HUES48 (cell line): ENCODE results near the gene ANKS1B.

Experiments used
- H3K27ac ChIP-seq: one replicate; pipeline ENCODE4 v1.7.0; 2013; ENCODE audit warnings: low read depth, low read length, inconsistent platforms
- H3K27me3 ChIP-seq: 2 replicates; pipeline ENCODE4 v1.6.1; 2013; ENCODE audit warnings: mild to moderate bottlenecking, low read length; ENCODE audit not compliant: control insufficient read depth, insufficient read depth
- H3K36me3 ChIP-seq: 2 replicates; pipeline ENCODE4 v1.6.1; 2013; ENCODE audit warnings: low read length; ENCODE audit not compliant: control insufficient read depth, insufficient read depth
- H3K4me1 ChIP-seq: 2 replicates; pipeline ENCODE4 v1.6.1; 2013; ENCODE audit warnings: mild to moderate bottlenecking, low read length; ENCODE audit not compliant: control insufficient read depth, insufficient read depth
- H3K4me3 ChIP-seq: 2 replicates; pipeline ENCODE4 v1.5.1; 2013; ENCODE audit warnings: mild to moderate bottlenecking, low read depth, low read length
- H3K9ac ChIP-seq: 2 replicates; pipeline ENCODE4 v1.6.1; 2013; ENCODE audit warnings: mild to moderate bottlenecking, low read depth, low read length, moderate library complexity
- H3K9me3 ChIP-seq: 2 replicates; pipeline ENCODE4 v1.6.1; 2013; ENCODE audit warnings: low read length; ENCODE audit not compliant: control insufficient read depth, insufficient read depth

ANKS1B gene

DNA sequence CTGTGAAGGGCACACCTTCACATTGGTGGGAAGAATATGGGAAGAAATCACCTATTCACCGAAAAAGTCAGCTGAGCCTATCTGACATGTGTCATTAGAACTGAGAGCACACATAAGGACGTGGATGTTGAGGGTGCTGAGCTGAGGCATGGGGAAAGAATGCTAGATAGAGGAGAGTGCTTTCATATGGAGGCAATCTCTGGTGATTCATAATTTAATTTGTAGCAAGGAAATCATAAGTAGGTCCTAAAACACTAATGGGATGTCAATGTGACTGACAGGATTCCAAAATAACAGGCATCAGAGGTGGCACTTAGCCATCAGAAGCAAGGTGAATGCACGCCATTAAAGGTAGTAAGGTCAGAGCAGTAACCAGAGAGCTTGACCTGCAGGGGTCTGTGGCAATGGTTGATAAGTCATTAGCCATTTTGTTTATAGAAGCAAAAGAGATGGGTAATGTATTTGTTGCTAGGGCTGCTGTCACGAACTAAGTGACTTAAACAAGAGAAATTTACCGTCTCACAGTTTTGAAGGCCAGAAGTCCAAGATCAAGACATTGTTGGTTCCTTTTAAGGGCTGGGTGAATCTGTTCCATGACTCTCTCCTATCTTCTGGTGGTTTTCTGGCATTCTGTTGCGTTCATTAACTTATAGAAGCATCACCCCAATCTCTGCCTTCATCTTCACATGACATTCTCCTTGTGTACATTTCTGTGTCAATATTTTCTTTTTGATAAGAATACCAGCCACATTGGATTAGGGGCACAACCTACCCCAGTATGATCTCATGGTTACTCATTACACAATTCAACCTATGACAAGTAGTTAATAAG, 69.3 kb downstream of the ANKS1B start:
- Histone ChIP-seq H3K9me3 (no peaks in the 10 kb centered on the region), H3K27me3 (no peaks in the 10 kb centered on the region), H3K4me3 (no peak overlapping the region), H3K36me3 (no peaks in the 10 kb centered on the region), H3K27ac (no peak overlapping the region), H3K4me1 (no peaks in the 10 kb centered on the region), H3K9ac (no peak overlapping the region)

- no peak overlapping the region for H3K4me3 ChIP-seq
- H3K9me3 ChIP-seq, result no peaks in the 10 kb centered on the region
- no peaks in the 10 kb centered on the region for H3K4me1 ChIP-seq
- no peaks in the 10 kb centered on the region for H3K27me3 ChIP-seq
- H3K36me3 ChIP-seq, result no peaks in the 10 kb centered on the region
- no peak overlapping the region for H3K9ac ChIP-seq
- H3K27ac ChIP-seq, result no peak overlapping the region
These were observed 70.5 kb downstream of the ANKS1B start for GRCh38 chr12:99914206-99914605.

- Histone ChIP-seq H3K36me3 (no peaks in the 10 kb centered on the region), H3K27me3 (no peaks in the 10 kb centered on the region), H3K4me3 (no peak overlapping the region), H3K27ac (no peak overlapping the region), H3K9ac (no peak overlapping the region), H3K9me3 (no peaks in the 10 kb centered on the region), H3K4me1 (no peaks in the 10 kb centered on the region)
These were observed 72.8 kb downstream of the ANKS1B start for GRCh38 chr12:99911967-99912366.

GRCh38 chr12:99911081-99911480, 73.7 kb downstream of the ANKS1B start:
- H3K4me3 ChIP-seq, result no peak overlapping the region

DNA sequence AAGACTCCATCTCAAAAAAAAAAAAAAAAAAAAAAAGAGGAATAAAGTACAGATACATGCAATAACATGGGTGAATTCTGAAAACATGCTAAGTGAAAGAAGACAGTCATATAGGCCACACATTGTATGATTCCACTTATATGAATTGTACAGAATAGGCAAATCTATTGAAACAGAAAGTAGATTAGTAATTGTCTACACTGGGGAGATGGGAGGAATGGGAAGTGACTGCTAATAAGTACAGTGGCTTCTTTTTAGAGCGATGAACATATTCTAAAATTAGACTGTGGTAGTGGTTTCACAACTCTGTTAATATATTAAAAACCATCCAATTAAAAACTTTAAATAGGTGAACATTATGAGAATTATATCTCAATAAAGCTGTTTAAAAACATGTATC, 74.4 kb downstream of the ANKS1B start:
- H3K27ac ChIP-seq, result no peak overlapping the region
- no peaks in the 10 kb centered on the region for H3K27me3 ChIP-seq
- H3K36me3 ChIP-seq, result no peaks in the 10 kb centered on the region
- no peaks in the 10 kb centered on the region for H3K9me3 ChIP-seq
- H3K4me1 ChIP-seq, result no peaks in the 10 kb centered on the region
- H3K4me3 ChIP-seq, result no peak overlapping the region
- no peak overlapping the region for H3K9ac ChIP-seq

More at GRCh38 chr12:99911081-99911480, 73.7 kb downstream of the ANKS1B start:
- H3K36me3 ChIP-seq, result no peaks in the 10 kb centered on the region
- H3K4me1 ChIP-seq, result no peaks in the 10 kb centered on the region
- H3K27ac ChIP-seq, result no peak overlapping the region
- H3K9ac ChIP-seq, result no peak overlapping the region
- H3K9me3 ChIP-seq, result no peaks in the 10 kb centered on the region
- H3K27me3 ChIP-seq, result no peaks in the 10 kb centered on the region

DNA sequence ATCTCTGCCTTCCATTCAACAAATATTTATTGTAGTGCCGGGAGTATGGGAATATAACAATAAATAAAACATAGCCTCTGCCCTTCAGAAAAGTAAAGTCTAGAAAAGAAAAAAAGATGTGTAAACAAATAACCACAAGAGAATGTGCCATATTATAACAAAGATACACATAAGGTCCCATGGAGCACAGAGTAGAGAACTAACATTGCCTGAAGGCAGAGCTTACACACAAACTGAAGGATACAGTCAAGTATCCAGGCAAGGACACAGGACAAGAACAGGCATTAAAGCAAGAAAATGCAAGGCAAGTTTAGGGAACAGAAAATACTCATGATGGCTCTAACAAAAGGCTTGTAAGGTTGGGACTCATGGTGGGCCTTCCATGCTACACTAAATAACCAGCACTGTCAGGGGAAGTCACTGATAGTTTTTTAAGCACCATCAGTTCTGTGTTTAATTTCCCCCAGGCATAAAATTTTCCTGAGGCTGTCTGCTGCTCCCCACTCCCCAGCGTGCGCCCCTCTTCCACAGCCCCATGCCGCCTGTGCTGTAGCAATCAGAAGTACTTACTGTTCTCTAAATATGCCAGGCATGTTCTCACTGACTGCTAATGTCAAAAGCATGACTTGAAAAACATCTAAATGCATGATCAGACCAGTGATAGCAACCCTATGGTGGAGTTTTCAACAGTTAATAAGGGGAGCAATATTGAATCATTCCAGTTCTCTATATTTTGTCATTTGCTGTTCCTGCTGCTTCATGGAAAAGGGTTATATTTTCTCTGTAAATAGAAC, 77.8 kb downstream of the ANKS1B start:
- Histone ChIP-seq H3K4me1 (no peaks in the 10 kb centered on the region), H3K27me3 (no peaks in the 10 kb centered on the region), H3K27ac (no peak overlapping the region), H3K4me3 (no peak overlapping the region), H3K9ac (no peak overlapping the region), H3K9me3 (no peaks in the 10 kb centered on the region), H3K36me3 (no peaks in the 10 kb centered on the region)

- Histone ChIP-seq H3K9ac (no peak overlapping the region), H3K36me3 (no peaks in the 10 kb centered on the region), H3K4me3 (no peak overlapping the region), H3K4me1 (no peaks in the 10 kb centered on the region), H3K27ac (no peak overlapping the region), H3K27me3 (no peaks in the 10 kb centered on the region), H3K9me3 (no peaks in the 10 kb centered on the region)
These were observed 83.6 kb downstream of the ANKS1B start for GRCh38 chr12:99901181-99901580.

GRCh38 chr12:99898645-99899044, 86.1 kb downstream of the ANKS1B start:
- Histone ChIP-seq H3K9me3 (no peaks in the 10 kb centered on the region), H3K36me3 (no peaks in the 10 kb centered on the region), H3K27me3 (no peaks in the 10 kb centered on the region), H3K4me1 (no peaks in the 10 kb centered on the region), H3K4me3 (no peak overlapping the region), H3K9ac (no peak overlapping the region), H3K27ac (no peak overlapping the region)

- Histone ChIP-seq H3K4me3 (no peak overlapping the region), H3K9ac (no peak overlapping the region), H3K4me1 (no peaks in the 10 kb centered on the region), H3K27me3 (no peaks in the 10 kb centered on the region), H3K36me3 (no peaks in the 10 kb centered on the region), H3K27ac (no peak overlapping the region), H3K9me3 (no peaks in the 10 kb centered on the region)
These were observed 105.3 kb downstream of the ANKS1B start for GRCh38 chr12:99879439-99879838.

- Histone ChIP-seq H3K4me3 (no peak overlapping the region), H3K27ac (no peak overlapping the region), H3K36me3 (no peaks in the 10 kb centered on the region), H3K27me3 (no peaks in the 10 kb centered on the region), H3K4me1 (no peaks in the 10 kb centered on the region), H3K9me3 (no peaks in the 10 kb centered on the region), H3K9ac (no peak overlapping the region)
These were observed 109.7 kb downstream of the ANKS1B start for GRCh38 chr12:99875081-99875480.

DNA sequence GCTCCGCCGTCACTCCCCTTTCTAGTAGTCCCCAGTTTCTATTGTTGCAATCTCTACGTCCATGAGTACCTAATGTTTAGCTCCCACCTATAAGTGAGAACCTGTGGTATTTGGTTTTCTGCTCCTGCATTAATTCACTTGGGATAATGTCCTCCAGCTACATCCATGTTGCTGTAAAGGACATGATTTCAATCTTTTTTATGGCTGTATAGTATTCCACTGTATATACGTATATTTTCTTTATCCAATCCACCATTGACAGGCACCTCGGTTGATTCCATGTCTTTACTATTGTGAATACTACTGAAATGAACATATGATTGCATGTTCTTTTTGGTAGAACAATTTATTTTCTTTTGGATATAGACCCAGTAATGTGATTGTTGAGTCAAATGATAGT, 114.7 kb downstream of the ANKS1B start:
- Histone ChIP-seq H3K27ac (no peak overlapping the region), H3K4me1 (no peaks in the 10 kb centered on the region)

More for the DNA sequence above, 114.7 kb downstream of the ANKS1B start:
- H3K9me3 ChIP-seq, result no peaks in the 10 kb centered on the region
- no peak overlapping the region for H3K9ac ChIP-seq
- H3K27me3 ChIP-seq, result no peaks in the 10 kb centered on the region
- no peak overlapping the region for H3K4me3 ChIP-seq
- no peaks in the 10 kb centered on the region for H3K36me3 ChIP-seq
